ENCODE data around the gene SPG21. TPM values are rescaled to one million over a fixed set of nuclear protein-coding genes. Genes with fewer than 3 reads are reported as not detected.
A peak's percentile ranks its signal among the peaks of the same experiment; 100 is the strongest.
"Not testable (repeated sequence)": the region's sequence is repeated elsewhere in the genome, so short reads cannot be mapped to it uniquely, and the experiment has no call there.

The SPG21 gene
- total RNA-seq, 1 donor from 2014 or later, result 101 TPM

DNA sequence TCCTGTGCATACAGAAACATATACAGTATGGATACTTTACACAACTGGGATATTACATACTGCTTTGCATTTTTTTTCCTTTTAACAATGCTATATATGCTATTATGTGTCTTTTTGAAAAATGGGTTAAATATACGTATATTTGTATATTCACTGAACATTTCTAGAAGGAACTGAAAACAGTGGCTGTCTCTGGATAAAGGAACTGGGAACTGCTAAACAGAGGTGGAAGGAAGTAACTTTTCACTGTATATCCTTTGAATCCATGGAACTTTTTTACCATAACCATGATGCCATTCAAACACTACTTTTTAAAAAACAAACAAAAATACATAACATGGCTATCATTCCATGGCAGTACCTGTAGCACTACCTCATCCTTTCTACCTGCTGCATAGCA is 37.9 kb upstream of the SPG21 start:
- peaks cover 7% of the 10 kb centered on the region for H3K4me1 Mint-ChIP-seq (ENCODE audit: low read depth)
- no peak overlapping the region for H3K27ac Mint-ChIP-seq
- H3K4me3 Mint-ChIP-seq (ENCODE audit: low read depth), result peak overlapping the region; percentile 74

DNA sequence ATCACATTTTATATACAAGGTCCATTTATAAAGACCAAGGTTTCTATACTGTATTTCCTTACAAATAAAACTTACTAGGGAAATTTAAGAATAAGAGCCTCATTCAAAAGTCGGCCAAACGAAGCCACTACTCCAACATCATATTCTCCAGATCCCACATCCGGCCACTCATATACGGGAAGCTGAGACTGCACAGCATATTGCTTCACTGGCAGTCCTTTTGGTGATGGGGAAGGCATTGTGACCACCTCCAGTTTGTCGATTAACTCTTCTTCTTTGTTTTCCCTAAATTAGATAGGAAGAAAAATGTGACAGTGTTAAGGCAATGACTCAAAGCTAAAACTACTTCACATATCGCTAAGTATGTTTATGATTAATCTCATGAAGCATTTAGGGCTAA is 37.0 kb upstream of the SPG21 start:
- no peak for DNase-seq (ENCODE audit: low spot score, unreplicated experiment)
- H3K4me1 Mint-ChIP-seq (ENCODE audit: low read depth), result peaks cover 7% of the 10 kb centered on the region
- H3K36me3 Mint-ChIP-seq (ENCODE audit: insufficient read depth), result peaks cover 15% of the 10 kb centered on the region
- H3K27me3 Mint-ChIP-seq, result peaks cover 5% of the 10 kb centered on the region
- H3K27ac Mint-ChIP-seq, result no peak overlapping the region
- TF ChIP-seq, protein P1, sequence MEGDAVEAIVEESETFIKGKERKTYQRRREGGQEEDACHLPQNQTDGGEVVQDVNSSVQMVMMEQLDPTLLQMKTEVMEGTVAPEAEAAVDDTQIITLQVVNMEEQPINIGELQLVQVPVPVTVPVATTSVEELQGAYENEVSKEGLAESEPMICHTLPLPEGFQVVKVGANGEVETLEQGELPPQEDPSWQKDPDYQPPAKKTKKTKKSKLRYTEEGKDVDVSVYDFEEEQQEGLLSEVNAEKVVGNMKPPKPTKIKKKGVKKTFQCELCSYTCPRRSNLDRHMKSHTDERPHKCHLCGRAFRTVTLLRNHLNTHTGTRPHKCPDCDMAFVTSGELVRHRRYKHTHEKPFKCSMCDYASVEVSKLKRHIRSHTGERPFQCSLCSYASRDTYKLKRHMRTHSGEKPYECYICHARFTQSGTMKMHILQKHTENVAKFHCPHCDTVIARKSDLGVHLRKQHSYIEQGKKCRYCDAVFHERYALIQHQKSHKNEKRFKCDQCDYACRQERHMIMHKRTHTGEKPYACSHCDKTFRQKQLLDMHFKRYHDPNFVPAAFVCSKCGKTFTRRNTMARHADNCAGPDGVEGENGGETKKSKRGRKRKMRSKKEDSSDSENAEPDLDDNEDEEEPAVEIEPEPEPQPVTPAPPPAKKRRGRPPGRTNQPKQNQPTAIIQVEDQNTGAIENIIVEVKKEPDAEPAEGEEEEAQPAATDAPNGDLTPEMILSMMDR (IDR thresholded peaks at IDR 0.05; ENCODE audit: unreplicated experiment), result no peak
- H3K9me3 Mint-ChIP-seq (ENCODE audit: low read depth), result no peaks in the 10 kb centered on the region
- H3K4me3 Mint-ChIP-seq (ENCODE audit: low read depth), result no peak overlapping the region

More for the DNA sequence above, 37.9 kb upstream of the SPG21 start:
- H3K27me3 Mint-ChIP-seq, result peaks cover 10% of the 10 kb centered on the region
- H3K9me3 Mint-ChIP-seq (ENCODE audit: low read depth), result no peaks in the 10 kb centered on the region
- peaks cover 15% of the 10 kb centered on the region for H3K36me3 Mint-ChIP-seq (ENCODE audit: insufficient read depth)
- DNase-seq (ENCODE audit: low spot score, unreplicated experiment), result no peak
- TF ChIP-seq, protein P1 (IDR thresholded peaks at IDR 0.05; ENCODE audit: unreplicated experiment), result no peak

DNA sequence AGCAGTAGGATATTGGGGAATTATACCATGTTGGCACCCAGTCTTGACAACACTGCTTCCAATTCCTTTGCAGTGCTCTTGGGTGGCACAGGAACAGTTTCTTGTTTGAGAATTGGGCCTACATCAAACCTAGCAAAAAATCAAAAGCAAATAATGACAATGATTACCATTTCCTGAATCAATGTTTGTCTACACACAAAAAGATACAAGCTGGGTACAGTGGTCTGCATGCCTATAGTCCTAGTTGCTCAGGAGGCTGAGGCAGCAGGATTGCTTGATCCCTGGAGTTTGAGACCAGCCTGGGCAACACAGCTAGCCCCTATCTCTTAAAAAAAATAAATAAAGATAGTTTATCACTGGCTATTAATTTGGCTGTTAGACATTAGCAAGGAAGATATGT is 31.8 kb upstream of the SPG21 start:
- DNase-seq (ENCODE audit: low spot score, unreplicated experiment), result no peak
- H3K9me3 Mint-ChIP-seq (ENCODE audit: low read depth), result no peaks in the 10 kb centered on the region
- TF ChIP-seq, protein P1 (IDR thresholded peaks at IDR 0.05; ENCODE audit: unreplicated experiment), result no peak
- H3K27ac Mint-ChIP-seq, result no peak overlapping the region
- H3K4me1 Mint-ChIP-seq (ENCODE audit: low read depth), result peaks cover 4% of the 10 kb centered on the region
- H3K4me3 Mint-ChIP-seq (ENCODE audit: low read depth), result no peak overlapping the region
- H3K27me3 Mint-ChIP-seq, result no peaks in the 10 kb centered on the region
- H3K36me3 Mint-ChIP-seq (ENCODE audit: insufficient read depth), result peaks cover 19% of the 10 kb centered on the region

DNA sequence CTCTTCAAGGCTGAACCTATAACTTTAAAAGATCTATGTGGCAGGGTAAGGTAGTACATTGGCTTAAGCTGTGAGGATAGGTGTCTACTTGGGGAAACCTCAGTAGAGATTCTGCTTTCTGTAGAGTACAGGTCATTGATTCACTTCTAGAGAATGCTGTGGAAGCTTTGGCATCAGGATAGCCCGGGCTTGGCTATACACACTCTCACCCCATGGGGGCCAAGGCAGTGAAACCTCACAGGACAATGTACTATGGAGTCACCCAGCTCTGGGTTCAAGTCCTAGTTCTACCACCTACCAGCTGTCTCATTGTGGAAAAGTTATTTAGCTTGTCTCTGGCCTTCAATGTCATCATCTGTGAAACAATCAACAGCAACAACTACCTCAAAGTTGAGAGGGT is 30.7 kb upstream of the SPG21 start:
- no peaks in the 10 kb centered on the region for H3K9me3 Mint-ChIP-seq (ENCODE audit: low read depth)
- peaks cover 18% of the 10 kb centered on the region for H3K36me3 Mint-ChIP-seq (ENCODE audit: insufficient read depth)
- TF ChIP-seq, protein P1 (IDR thresholded peaks at IDR 0.05; ENCODE audit: unreplicated experiment), result no peak
- H3K27me3 Mint-ChIP-seq, result no peaks in the 10 kb centered on the region
- no peak for DNase-seq (ENCODE audit: low spot score, unreplicated experiment)
- H3K4me1 Mint-ChIP-seq (ENCODE audit: low read depth), result peaks cover 4% of the 10 kb centered on the region
- H3K4me3 Mint-ChIP-seq (ENCODE audit: low read depth), result no peak overlapping the region
- H3K27ac Mint-ChIP-seq, result no peak overlapping the region

DNA sequence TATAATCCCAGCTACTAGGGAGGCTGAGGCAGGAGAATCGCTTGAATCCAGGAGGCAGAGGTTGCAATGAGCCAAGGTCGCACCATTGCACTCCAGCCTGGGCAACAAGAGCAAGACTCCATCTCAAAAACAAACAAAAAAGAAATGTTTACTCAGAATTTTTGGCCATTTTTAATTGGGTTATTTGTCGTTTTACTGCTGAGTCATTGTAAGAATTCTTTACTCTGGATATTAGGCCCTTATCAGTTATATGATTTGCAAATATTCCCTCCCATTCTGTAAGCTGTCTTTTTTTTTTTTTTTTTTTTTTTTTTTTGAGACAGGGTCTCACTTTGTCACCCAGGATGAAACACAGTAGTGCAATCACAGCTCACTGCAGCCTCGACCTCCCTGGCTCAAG is 21.5 kb upstream of the SPG21 start:
- not testable (repeated sequence) for DNase-seq (ENCODE audit: low spot score, unreplicated experiment); H3K27me3 Mint-ChIP-seq; H3K9me3 Mint-ChIP-seq (ENCODE audit: low read depth); H3K4me1 Mint-ChIP-seq (ENCODE audit: low read depth); H3K27ac Mint-ChIP-seq; H3K4me3 Mint-ChIP-seq (ENCODE audit: low read depth)
- H3K36me3 Mint-ChIP-seq (ENCODE audit: insufficient read depth), result peaks cover 29% of the 10 kb centered on the region

DNA sequence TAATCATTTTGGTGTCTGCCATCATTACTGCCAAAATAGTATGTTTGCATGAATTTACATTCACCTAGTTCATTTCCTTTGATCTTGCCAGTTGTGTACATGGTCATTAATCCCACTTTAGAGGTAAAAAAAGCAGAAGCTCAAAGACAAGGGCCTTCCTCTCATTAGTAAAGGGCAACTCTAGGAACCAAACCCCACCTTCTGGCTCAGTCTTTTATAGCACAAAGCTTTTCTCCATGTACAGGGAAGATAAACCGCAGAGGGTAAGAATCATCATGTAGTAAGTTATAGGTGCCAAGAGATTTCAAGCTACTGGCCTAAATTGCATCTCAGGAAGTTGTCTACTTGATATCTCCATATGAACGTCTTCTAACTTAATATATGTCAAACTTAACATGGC is 19.3 kb upstream of the SPG21 start:
- TF ChIP-seq, protein P1 (IDR thresholded peaks at IDR 0.05; ENCODE audit: unreplicated experiment), result no peak
- H3K9me3 Mint-ChIP-seq (ENCODE audit: low read depth), result peaks cover 8% of the 10 kb centered on the region
- no peak for DNase-seq (ENCODE audit: low spot score, unreplicated experiment)
- H3K27ac Mint-ChIP-seq, result no peak overlapping the region
- no peaks in the 10 kb centered on the region for H3K4me1 Mint-ChIP-seq (ENCODE audit: low read depth)
- H3K36me3 Mint-ChIP-seq (ENCODE audit: insufficient read depth), result peaks cover 25% of the 10 kb centered on the region
- no peaks in the 10 kb centered on the region for H3K27me3 Mint-ChIP-seq
- no peak overlapping the region for H3K4me3 Mint-ChIP-seq (ENCODE audit: low read depth)

Measured in progenitor cell of endocrine pancreas (in vitro differentiated cells).